CD4-positive, alpha-beta T cell treated with Interleukin-15 for 4 hours (primary cell): Measurements from ENCODE around the gene NACC2.

Experiments
- DNase-seq: peaks from one replicate; pipeline ENCODE4 v3.0.0-alpha.2; 2020; ENCODE audit warnings: low spot score

NACC2 gene

DNA sequence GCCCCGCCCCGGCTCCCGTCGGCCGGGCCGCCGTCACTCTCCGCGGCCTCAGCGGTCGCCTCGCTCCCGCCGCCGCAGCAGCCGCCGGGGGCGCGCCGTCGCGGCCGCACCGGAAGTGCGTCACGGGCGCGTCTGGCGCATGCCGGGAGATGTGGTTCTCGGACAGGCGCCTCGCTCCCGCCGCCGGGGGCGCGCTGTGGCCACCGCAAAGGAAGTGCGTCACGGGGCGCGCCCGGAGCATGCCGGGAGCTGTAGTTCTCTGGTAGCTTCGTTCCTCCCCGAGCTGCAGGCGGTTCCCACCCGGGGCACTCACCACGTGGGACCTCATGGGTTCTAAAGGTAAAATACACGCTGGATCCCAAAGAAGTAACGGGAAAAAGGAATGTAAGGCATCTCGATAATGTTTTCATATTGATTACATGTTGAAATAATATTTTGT lies 133.8 kb downstream of the NACC2 start, which contains the start of gene UBAC1:
Gene UBAC1, minus strand, starts transcription at position 97 of the 439 bp plus-strand sequence. CDS start 211 bp downstream, outside the sequence.
- DNase-seq = peak; percentile 95

DNA sequence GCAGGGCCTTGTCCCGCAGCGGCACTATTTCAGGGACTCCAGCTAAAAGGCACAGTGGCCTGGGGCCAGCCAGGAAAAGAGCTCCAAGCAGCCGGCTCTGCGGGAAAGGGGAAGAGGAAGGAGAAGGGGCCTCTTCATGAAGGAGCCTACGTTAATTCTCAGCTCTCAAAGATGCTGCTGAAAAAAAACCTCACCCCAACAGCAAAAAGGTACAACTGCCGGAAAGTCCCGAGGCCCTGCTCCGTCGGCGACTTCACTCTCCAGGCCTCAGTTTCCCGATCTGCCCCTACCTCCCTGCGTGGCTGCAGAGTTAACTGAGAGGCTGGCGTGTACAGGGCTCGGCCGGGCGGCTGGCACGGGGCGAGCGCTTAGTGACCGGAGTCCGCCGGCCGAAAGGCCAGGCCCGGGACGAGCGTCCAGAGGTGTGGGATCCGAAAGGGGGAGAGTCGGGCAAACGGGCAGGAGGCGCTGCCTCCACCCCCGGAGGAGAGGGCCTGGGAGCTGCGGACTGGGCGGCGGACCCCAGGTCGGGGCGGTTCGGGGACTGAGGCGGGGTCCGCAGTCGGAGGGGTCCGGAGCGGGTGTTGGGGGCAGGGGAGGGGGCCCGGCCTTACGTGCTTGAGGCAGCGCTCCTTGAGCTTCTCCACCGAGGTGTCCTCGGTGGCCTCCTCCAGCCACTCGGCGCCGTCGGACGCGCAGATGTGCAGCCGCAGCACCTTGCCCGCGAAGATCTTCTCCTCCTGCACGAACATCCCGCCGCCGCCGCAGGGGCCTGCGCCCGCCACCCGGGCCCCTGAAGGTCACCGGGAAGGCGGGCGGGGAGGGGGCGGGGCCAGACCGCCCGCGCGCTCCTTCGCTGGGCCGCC lies 134.4 kb downstream of the NACC2 start:
- no peak for DNase-seq

DNA sequence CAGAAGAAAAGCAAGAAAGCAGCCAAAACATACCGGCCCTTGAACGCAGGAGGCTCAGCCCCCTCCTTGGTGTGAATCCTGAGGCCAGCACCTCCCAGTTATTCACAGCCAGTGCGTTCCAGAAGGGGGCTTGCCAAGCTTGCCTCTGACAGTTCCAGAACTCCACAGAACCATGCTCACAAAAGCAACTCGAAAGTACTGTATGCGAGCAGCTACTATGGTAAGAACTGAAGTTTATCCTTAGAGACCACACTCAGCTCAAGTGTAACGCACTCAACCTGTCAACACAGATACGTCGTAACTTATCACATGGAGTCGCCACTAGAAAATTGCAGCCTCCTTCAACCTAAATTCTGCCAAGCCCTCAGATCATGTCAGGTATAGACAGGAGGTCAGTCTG lies 135.3 kb downstream of the NACC2 start:
- no peak for DNase-seq

DNA sequence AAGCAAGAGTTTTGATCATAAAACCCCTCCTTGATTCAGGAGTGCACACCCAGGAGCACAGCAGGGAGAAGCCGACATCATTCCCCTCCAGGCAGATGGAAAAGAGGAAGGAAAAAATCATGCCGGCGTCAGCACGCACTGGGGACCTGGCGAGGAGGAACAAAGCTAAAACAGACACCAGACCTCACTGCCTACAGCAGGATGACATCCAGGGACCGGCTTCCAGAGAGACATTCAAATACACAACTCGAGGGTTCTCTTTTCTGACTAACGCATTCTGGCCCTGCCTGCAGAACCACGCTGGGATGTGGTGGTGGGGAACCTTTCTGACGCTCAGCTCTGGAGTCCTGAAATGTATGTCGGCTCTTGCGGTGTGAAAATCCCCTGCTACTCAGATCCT lies 136.6 kb downstream of the NACC2 start:
- DNase-seq = no peak

DNA sequence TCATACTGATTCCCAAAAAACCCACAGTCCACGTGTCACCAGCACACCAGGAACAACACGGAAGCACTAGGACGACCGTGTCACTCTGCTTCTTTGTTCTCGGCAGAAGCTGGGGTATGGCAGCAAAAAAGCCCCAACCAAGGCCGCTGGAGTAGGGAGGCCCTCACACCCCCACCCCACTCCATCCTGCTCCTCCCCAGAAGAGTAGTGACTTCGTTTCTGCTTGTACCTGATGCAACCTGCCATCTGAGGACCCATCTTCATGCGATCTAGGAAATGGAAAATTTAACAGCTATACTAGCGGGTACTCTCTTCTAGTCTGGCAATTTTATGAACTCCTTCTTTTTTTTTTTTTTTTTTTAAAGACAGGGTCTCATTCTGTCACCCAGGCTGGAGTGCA lies 137.7 kb downstream of the NACC2 start:
- DNase-seq = no peak

DNA sequence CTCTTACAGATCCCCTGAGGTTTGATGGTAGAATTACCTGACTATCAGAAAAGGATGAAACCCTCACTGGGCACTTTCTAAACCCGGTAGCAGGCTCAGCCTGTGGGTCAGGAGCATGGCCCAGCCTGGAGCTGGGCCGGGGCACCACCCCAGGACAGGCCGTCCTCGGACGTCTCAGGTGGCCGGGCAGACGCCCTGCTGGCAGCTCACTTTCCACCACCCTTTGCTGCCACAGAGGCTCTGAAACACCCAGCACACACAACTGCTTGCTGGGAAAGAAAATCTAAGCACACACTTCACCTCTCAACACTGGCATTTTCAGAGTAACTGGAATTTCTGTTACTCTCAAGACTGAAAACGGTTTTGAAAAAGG lies 138.3 kb downstream of the NACC2 start:
- no peak for DNase-seq
